Measurements from ENCODE around the gene PDGFA.

Gene PDGFA

DNA sequence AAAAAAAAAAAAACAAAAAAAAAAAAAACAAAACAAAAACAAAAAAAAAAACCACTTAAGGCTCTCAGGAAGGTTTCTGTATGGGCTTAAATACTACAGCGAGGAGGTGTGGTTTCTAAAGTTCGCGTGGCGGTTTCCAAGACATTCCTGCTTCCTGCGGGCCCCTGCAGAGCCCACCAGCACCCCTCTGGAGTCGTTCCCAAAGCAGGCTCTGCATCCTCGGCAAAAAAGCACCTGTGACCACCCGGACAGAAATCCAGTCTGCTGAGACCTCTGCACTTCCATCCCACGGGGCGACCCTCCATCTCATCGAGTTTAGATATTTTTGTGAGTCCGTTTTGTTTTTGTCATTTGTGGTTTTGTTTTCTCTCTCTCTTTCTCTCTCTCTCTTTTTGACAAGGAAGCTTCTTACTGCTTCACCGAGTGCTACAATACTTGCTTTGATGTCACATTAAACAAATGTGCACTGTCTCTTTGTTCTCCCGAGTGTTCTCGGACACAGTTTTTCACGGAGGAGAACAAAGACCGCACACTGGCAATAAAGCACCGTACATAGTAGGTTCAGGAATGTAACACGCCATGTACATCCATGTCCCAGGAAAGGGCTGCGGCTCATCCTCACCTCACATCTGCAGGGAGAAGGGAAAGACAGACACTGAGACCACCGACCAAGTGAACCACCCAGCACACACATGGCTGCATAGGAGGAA, 21.5 kb downstream of the PDGFA start:
- Mint-ChIP-seq H3K9me3 (no peaks in the 10 kb centered on the region), H3K36me3 (peaks cover 89% of the 10 kb centered on the region), H3K4me1 (peaks cover 19% of the 10 kb centered on the region), H3K27ac (no peak overlapping the region), H3K4me3 (no peak overlapping the region)
- no peak for ATAC-seq
- no peak for DNase-seq (ENCODE audit: low spot score in 2 of 2)

GRCh38 chr7:497346-497745, 22.3 kb downstream of the PDGFA start:
- Mint-ChIP-seq H3K4me3 (no peak overlapping the region), H3K9me3 (no peaks in the 10 kb centered on the region), H3K4me1 (peaks cover 19% of the 10 kb centered on the region), H3K36me3 (peaks cover 85% of the 10 kb centered on the region), H3K27ac (peak overlapping the region; percentile 14)
- no peak for DNase-seq (ENCODE audit: low spot score in 2 of 2)
- ATAC-seq = no peak

DNA sequence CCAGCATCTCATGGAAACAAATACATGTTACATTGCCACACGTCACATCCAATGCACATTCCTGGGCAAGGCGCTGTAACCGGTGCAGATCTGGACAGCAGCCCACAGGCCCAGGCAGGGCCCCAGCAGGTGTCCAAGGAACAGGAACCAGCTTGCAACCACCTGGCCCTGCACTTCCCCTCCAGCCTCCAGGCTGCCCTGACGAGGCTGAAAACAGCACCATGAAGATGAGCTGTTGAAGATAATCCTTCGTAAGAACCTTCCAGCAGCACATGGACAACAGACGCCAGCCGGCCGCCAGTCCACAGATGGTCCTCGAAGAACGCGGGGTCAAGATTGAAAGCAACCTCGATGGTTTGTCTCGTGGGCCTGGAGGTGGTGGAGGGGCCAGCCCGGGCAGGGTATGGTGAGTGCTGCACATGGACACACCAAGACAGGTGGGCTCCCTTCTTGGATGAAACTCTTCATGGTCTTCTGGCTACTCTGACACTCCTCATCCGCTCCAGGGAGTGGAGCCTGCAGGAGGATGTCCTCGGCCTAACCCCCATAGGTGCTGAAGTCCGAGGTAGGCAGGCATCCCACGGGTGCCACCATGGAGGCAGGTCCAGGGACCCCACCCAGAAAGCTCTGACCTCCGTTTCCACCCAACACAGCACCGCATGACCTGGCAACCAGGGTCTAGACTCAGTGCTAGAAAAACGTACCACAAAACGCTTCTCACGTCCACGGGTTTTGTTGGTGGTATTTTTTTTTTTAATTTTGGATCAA, 22.9 kb downstream of the PDGFA start:
- Mint-ChIP-seq H3K36me3 (peaks cover 80% of the 10 kb centered on the region), H3K27ac (peak overlapping the region; percentile 14), H3K9me3 (no peaks in the 10 kb centered on the region), H3K4me1 (peaks cover 19% of the 10 kb centered on the region), H3K4me3 (no peak overlapping the region)
- ATAC-seq = no peak
- DNase-seq (ENCODE audit: low spot score in 2 of 2) = no peak

- H3K27ac Mint-ChIP-seq = peak overlapping the region; percentile 10
- H3K36me3 Mint-ChIP-seq = peaks cover 72% of the 10 kb centered on the region
- ATAC-seq (no peak), DNase-seq (ENCODE audit: low spot score in 2 of 2) (no peak)
- no peaks in the 10 kb centered on the region for H3K9me3 Mint-ChIP-seq
- peaks cover 19% of the 10 kb centered on the region for H3K4me1 Mint-ChIP-seq
- no peak overlapping the region for H3K4me3 Mint-ChIP-seq
These were observed 23.8 kb downstream of the PDGFA start for GRCh38 chr7:495761-496321.

- ATAC-seq (peak; percentile 7), DNase-seq (ENCODE audit: low spot score in 2 of 2) (no peak)
- H3K36me3 Mint-ChIP-seq = peaks cover 66% of the 10 kb centered on the region
- no peak overlapping the region for H3K4me3 Mint-ChIP-seq
- H3K27ac Mint-ChIP-seq = peak overlapping the region; percentile 10
- no peaks in the 10 kb centered on the region for H3K9me3 Mint-ChIP-seq
- H3K4me1 Mint-ChIP-seq = peaks cover 19% of the 10 kb centered on the region
These were observed 24.3 kb downstream of the PDGFA start for GRCh38 chr7:495326-495725.

GRCh38 chr7:494906-495305, 24.7 kb downstream of the PDGFA start:
- Mint-ChIP-seq H3K9me3 (no peaks in the 10 kb centered on the region), H3K27ac (peak overlapping the region; percentile 10), H3K36me3 (peaks cover 62% of the 10 kb centered on the region), H3K4me3 (no peak overlapping the region), H3K4me1 (peaks cover 18% of the 10 kb centered on the region)
- DNase-seq (ENCODE audit: low spot score in 2 of 2) = no peak
- peak; percentile 35 for ATAC-seq

DNA sequence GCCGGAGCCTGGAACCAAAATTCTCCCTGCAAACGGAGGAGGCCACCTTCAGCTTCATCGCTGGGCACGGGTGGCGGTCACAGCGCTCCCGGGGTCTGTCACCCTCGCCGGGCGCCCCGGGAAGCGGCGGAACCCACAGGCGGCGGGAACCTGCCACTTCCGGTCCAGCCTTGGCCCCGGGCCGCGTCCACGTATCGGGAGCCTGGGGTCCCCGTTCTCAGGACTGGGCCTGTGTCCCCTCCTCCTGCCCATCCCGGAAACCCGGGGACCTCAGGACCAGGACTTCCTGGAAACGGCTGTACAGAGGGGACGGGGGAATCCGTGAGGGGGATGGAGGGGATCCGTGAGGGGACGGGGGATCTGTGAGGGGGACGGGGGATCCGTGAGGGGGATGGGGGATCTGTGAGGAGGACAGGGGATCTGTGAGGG, 25.4 kb downstream of the PDGFA start:
- H3K4me3 Mint-ChIP-seq = no peak overlapping the region
- H3K4me1 Mint-ChIP-seq = peaks cover 12% of the 10 kb centered on the region
- H3K9me3 Mint-ChIP-seq = no peaks in the 10 kb centered on the region
- peaks cover 56% of the 10 kb centered on the region for H3K36me3 Mint-ChIP-seq
- no peak for ATAC-seq
- no peak for DNase-seq (ENCODE audit: low spot score in 2 of 2)
- H3K27ac Mint-ChIP-seq = no peak overlapping the region

DNA sequence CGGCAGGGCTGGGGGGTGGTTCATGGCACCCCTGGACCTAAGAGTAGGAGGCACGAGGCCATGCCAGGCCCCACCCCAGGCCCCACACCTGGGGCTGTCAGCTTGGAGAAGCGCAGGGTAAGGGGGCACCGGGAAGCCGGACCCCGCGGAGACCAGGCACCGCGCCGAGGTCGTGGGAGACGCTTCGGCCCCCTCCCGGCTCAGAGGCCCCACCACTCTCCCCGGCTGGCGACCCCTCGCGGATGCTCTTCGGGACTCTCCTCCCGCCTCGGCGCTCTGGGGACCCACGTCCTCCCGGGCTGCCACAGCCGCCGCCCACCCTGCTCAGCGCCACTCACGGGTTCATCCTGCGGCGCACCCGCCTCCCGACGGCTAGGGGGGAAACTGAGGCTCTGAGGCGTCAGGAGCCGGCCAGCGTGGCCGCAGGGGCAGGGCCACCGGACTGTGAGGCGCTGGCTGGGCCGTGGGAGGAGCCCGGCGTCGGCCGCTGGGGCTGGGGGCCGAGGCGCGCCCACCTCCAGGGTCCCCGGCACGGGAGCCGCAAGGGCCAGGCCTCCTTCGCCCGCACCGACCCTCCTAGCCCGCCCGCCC, 25.9 kb downstream of the PDGFA start:
- H3K36me3 Mint-ChIP-seq = peaks cover 51% of the 10 kb centered on the region

GRCh38 chr7:492714-493065, 27.0 kb downstream of the PDGFA start:
- ATAC-seq (no peak), DNase-seq (ENCODE audit: low spot score in 2 of 2) (no peak)
- no peaks in the 10 kb centered on the region for H3K4me1 Mint-ChIP-seq
- no peak overlapping the region for H3K4me3 Mint-ChIP-seq
- H3K27ac Mint-ChIP-seq = no peak overlapping the region
- no peaks in the 10 kb centered on the region for H3K9me3 Mint-ChIP-seq
- H3K36me3 Mint-ChIP-seq = peaks cover 40% of the 10 kb centered on the region

More for the DNA sequence above, 25.9 kb downstream of the PDGFA start:
- Mint-ChIP-seq H3K9me3 (no peaks in the 10 kb centered on the region), H3K4me3 (no peak overlapping the region), H3K4me1 (peaks cover 9% of the 10 kb centered on the region), H3K27ac (no peak overlapping the region)
- no peak for ATAC-seq
- no peak for DNase-seq (ENCODE audit: low spot score in 2 of 2)

DNA sequence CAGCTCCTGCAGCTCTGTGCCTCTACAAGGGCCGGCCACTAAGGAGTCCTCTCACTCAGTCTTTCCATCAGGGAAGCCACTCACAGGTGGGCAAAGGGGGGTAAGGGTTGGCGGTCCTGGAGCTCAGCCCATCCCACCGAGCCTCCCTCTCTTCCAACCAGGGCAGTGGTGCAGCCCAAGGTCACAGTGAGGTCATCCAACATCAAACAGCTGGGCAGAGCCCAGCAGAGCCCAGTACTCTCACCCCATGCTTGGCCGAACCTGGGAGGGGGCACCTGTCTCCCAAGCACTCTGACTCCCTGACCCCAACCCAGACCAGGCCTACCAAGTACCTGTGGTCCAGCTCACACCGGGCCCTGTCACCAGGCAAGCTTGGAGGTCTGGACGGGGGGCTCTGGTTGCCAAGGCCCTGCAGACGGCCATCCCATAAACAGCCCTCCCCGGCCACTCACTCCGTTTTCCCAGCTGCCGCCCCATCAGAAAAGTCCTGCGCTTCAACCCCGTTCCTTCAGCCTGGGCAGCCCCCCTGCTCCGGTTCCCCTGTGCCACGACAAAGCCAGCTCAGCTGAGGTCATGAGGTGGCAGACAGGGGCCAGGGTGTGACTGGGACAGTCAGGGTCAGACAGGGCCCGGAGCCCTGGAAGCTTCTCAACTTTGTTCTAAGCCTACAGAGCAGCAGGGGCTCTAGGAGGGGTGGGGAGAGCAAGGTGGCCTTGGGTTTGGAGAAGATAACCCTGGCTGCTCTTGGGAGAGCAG, 27.5 kb downstream of the PDGFA start:
- H3K36me3 Mint-ChIP-seq = peaks cover 34% of the 10 kb centered on the region
- H3K9me3 Mint-ChIP-seq = no peaks in the 10 kb centered on the region
- H3K4me3 Mint-ChIP-seq = no peak overlapping the region
- H3K4me1 Mint-ChIP-seq = no peaks in the 10 kb centered on the region
- ATAC-seq (no peak), DNase-seq (ENCODE audit: low spot score in 2 of 2) (no peak)
- no peak overlapping the region for H3K27ac Mint-ChIP-seq

DNA sequence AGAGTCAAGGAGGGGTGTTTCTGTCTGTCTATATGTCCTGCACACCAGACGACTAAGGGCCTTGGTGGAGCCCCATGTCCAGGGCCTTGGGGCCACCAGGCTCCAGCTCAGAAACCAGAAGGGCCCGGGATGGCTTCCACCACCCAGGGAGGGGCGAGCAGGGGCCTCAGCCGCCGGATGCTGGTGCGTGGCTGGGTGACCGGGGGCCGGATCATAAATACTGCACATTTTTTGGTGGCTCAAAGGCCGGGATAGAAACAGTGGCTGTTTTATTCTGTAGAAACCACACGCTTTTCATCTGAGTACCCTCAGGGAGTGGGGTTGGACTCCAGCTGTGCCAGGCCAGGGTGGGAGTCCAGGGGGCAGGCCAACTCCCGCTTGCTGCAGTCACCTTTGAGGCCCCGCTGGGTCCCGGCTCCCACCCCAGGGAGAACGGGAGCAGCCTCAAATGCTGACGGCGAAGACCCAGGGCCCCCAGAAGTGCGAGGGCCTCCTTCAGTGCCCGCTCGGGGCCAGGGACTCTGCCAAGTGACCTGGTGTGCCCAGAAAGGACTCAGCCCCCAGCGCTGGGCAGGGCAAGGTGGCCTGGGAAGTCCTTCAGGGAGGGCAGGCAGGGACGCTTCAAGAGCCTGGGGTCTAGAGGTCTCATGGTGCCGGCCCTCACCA, 28.2 kb downstream of the PDGFA start:
- DNase-seq (ENCODE audit: low spot score in 2 of 2) = no peak
- Mint-ChIP-seq H3K4me1 (no peaks in the 10 kb centered on the region), H3K4me3 (no peak overlapping the region), H3K9me3 (no peaks in the 10 kb centered on the region), H3K36me3 (peaks cover 27% of the 10 kb centered on the region), H3K27ac (no peak overlapping the region)
- no peak for ATAC-seq

- H3K4me1 Mint-ChIP-seq = no peaks in the 10 kb centered on the region
- H3K9me3 Mint-ChIP-seq = no peaks in the 10 kb centered on the region
- no peak overlapping the region for H3K4me3 Mint-ChIP-seq
- DNase-seq (ENCODE audit: low spot score in 2 of 2) = no peak
- H3K27ac Mint-ChIP-seq = no peak overlapping the region
- ATAC-seq = no peak
- H3K36me3 Mint-ChIP-seq = peaks cover 20% of the 10 kb centered on the region
These were observed 29.0 kb downstream of the PDGFA start for GRCh38 chr7:490461-491291.

- H3K4me3 Mint-ChIP-seq = no peak overlapping the region
- no peak for DNase-seq (ENCODE audit: low spot score in 2 of 2)
- H3K9me3 Mint-ChIP-seq = no peaks in the 10 kb centered on the region
- H3K36me3 Mint-ChIP-seq = peaks cover 12% of the 10 kb centered on the region
- no peak for ATAC-seq
- H3K4me1 Mint-ChIP-seq = no peaks in the 10 kb centered on the region
- no peak overlapping the region for H3K27ac Mint-ChIP-seq
These were observed 29.8 kb downstream of the PDGFA start for GRCh38 chr7:489876-490275.

GRCh38 chr7:486216-486743, 33.4 kb downstream of the PDGFA start:
- H3K4me1 Mint-ChIP-seq = no peaks in the 10 kb centered on the region
- H3K27ac Mint-ChIP-seq = no peak overlapping the region
- no peak for DNase-seq (ENCODE audit: low spot score in 2 of 2)
- no peaks in the 10 kb centered on the region for H3K36me3 Mint-ChIP-seq
- no peak overlapping the region for H3K4me3 Mint-ChIP-seq
- ATAC-seq = no peak
- peaks cover 9% of the 10 kb centered on the region for H3K9me3 Mint-ChIP-seq
